K562 (cell line): ENCODE data around the gene MYO1D. TPM values are rescaled to one million over a fixed set of nuclear protein-coding genes. Genes with fewer than 3 reads are reported as not detected.

ENCODE experiments used
- ATAC-seq: fragments of 200-7000 bp; cut with Tn5 transposase; 3 replicates; pipeline ENCODE4 v1.9.1; 2020; ENCODE audit warnings: moderate library complexity
- BruUV-seq: library from RNA; stranded (reverse); fragments of 400-500 nt; replicated peaks from 2 replicates; lab custom pipeline; 2021; lab: Mats Ljungman, UMichigan
- CTCF ChIA-PET: fragments of 300-600 bp; formaldehyde crosslinking; extraction: SDS; loops from one replicate; lab custom pipeline; 2021; ENCODE audit warnings: low intra/inter-chr PET ratio; lab: Yijun Ruan, JAX
- POLR2A ChIA-PET: fragments of 300-600, 350-650 bp; sonication (Branson Sonifier 250); formaldehyde crosslinking; extraction: SDS; loops from one replicate; lab custom pipeline; 2021; ENCODE audit warnings: antibody characterized with exemption, inconsistent platforms; lab: Yijun Ruan, JAX
- DNase-seq, 4 experiments: peaks; one replicate each; pipeline versions ENCODE4 v3.0.0 to v3.0.0-alpha.2; 2011 to 2018; ENCODE audit warnings: low spot score in 3 of 4, mixed read lengths in 3 of 4; ENCODE audit errors: extremely low read depth in 1 of 4
- FAIRE-seq: peaks from 2 replicates; lab custom pipeline; 2011; peaks lifted over from hg19 to GRCh38; lab: Jason Lieb, UNC
- H2AFZ ChIP-seq: 2 replicates; pipeline ENCODE4 v1.6.0; 2011; ENCODE audit warnings: low read depth, low read length, control low read depth, inconsistent platforms
- H3K27ac ChIP-seq: fragments of 200-600 bp; 3 replicates; pipeline ENCODE4 v1.8.0; 2011; ENCODE audit warnings: low read depth, mild to moderate bottlenecking, control low read depth, inconsistent platforms, low read length, moderate library complexity, mixed read lengths; ENCODE audit errors: extremely low read depth
- H3K27me3 ChIP-seq, 2 experiments: fragments of 300-600 bp in 1 of 2; 2 replicates in 1 of 2; 3 replicates in 1 of 2; pipeline versions ENCODE4 v1.6.0 to v1.8.0; 2011; ENCODE audit warnings: inconsistent platforms in 2 of 2, low read length in 2 of 2, mild to moderate bottlenecking in 1 of 2, mixed read lengths in 1 of 2, moderate library complexity in 1 of 2; ENCODE audit not compliant: control insufficient read depth in 2 of 2, insufficient read depth in 2 of 2
- H3K36me3 ChIP-seq: fragments of 300-600 bp; 3 replicates; pipeline ENCODE4 v1.8.0; 2011; ENCODE audit warnings: mild to moderate bottlenecking, low read length, inconsistent platforms; ENCODE audit not compliant: control insufficient read depth, insufficient read depth
- H3K4me1 ChIP-seq, 2 experiments: fragments of 200-600 bp in 1 of 2; replicated peaks in 1 of 2; 2 replicates in 1 of 2; 3 replicates in 1 of 2; pipeline versions ENCODE4 v1.5.1 to v1.8.0; 2011; ENCODE audit warnings: inconsistent platforms in 2 of 2, low read length in 2 of 2, mild to moderate bottlenecking in 1 of 2, mixed read lengths in 1 of 2, moderate library complexity in 1 of 2; ENCODE audit not compliant: control insufficient read depth in 2 of 2, insufficient read depth in 2 of 2
- H3K4me2 ChIP-seq: 2 replicates; pipeline ENCODE4 v1.6.1; 2011; ENCODE audit warnings: low read length, control low read depth, inconsistent platforms, mixed read lengths; ENCODE audit not compliant: insufficient read depth
- H3K4me3 ChIP-seq: fragments of 200-600 bp; sonication (generic), shearing (Covaris generic); 2 replicates; pipeline ENCODE4 v1.5.1; 2016; ENCODE audit warnings: control low read depth, inconsistent platforms
- H3K79me2 ChIP-seq: fragments of 200-600 bp; 3 replicates; pipeline ENCODE4 v1.8.0; 2011; ENCODE audit warnings: low read length, inconsistent platforms; ENCODE audit not compliant: control insufficient read depth, insufficient read depth
- H3K9ac ChIP-seq, 2 experiments: 2 replicates each; pipeline versions ENCODE4 v1.6.0 to v1.6.1; 2011; ENCODE audit warnings: low read depth in 2 of 2, low read length in 2 of 2, control low read depth in 1 of 2, inconsistent platforms in 1 of 2, mild to moderate bottlenecking in 1 of 2, mixed read lengths in 1 of 2; ENCODE audit not compliant: insufficient read depth in 1 of 2
- H3K9me1 ChIP-seq: one replicate; pipeline ENCODE4 v1.6.0; 2011; ENCODE audit warnings: inconsistent platforms, mild to moderate bottlenecking, low read length, moderate library complexity; ENCODE audit not compliant: control insufficient read depth, insufficient read depth
- H3K9me3 ChIP-seq: replicated peaks from 2 replicates; pipeline ENCODE4 v1.5.1; 2011; ENCODE audit warnings: low read depth, low read length, inconsistent platforms; ENCODE audit not compliant: control insufficient read depth, insufficient read depth
- H4K20me1 ChIP-seq: replicated peaks from 2 replicates; pipeline ENCODE4 v1.6.1; 2011; ENCODE audit warnings: low read length, inconsistent platforms, mixed read lengths; ENCODE audit not compliant: control insufficient read depth, insufficient read depth
- CBX1 ChIP-seq: sonication (generic); IDR thresholded peaks from 2 replicates; pipeline ENCODE4 v1.6.1; 2016; ENCODE audit warnings: antibody characterized with exemption, low read depth, mild to moderate bottlenecking
- MEF2D ChIP-seq: conservative IDR thresholded peaks from 2 replicates; pipeline ENCODE4 v1.6.1; 2016; ENCODE audit warnings: low read depth, missing genetic modification characterization, missing compliant biosample characterization
- RBM39 ChIP-seq: fragments of 200-400 bp; formaldehyde crosslinking; optimal IDR thresholded peaks from 2 replicates; pipeline ENCODE3; 2018; ENCODE audit warnings: low read depth, low read length
- SRSF7 ChIP-seq: fragments of 200-400 bp; formaldehyde crosslinking; optimal IDR thresholded peaks from 2 replicates; pipeline ENCODE3; 2017; ENCODE audit warnings: mild to moderate bottlenecking, low read depth, low read length
- TSHZ1 ChIP-seq: fragments of 250-450 bp; sonication (Bioruptor Pico); IDR thresholded peaks from 2 replicates; pipeline ENCODE4 v1.4.0; 2020; ENCODE audit warnings: mild to moderate bottlenecking, moderate library complexity
- VEZF1 ChIP-seq: fragments of 200-800 bp; sonication (Bioruptor generic); IDR thresholded peaks from 2 replicates; pipeline ENCODE4 v1.6.1; 2017; ENCODE audit warnings: missing genetic modification characterization, missing compliant biosample characterization
- YY1 ChIP-seq, 3 experiments: IDR thresholded peaks; 2 replicates each; pipeline ENCODE4 v1.6.1; 2011; ENCODE audit warnings: low read length in 2 of 3, mild to moderate bottlenecking in 2 of 3, moderate library complexity in 2 of 3, borderline replicate concordance in 1 of 3, control low read depth in 1 of 3, low read depth in 1 of 3; ENCODE audit not compliant: insufficient read depth in 3 of 3, insufficient replicate concordance in 2 of 3, control insufficient read depth in 1 of 3, insufficient read length in 1 of 3; ENCODE audit errors: extremely low read depth in 1 of 3
- ZBTB49 ChIP-seq: sonication (generic); formaldehyde crosslinking; IDR thresholded peaks from 2 replicates; pipeline ENCODE4 v1.8.0; 2022; ENCODE audit warnings: missing genetic modification reagents, mild to moderate bottlenecking, borderline replicate concordance
- ZFP1 ChIP-seq: fragments of 450-650 bp; formaldehyde crosslinking; IDR thresholded peaks from 2 replicates; pipeline ENCODE4 v1.4.0; 2020; ENCODE audit warnings: mild to moderate bottlenecking, mixed read lengths
- WGBS: fragments of 100-300 bp; shearing (Covaris generic); methylation state at CpG from one replicate; pipeline ENCODE4 v1.1.6; 2016; ENCODE audit warnings: low coverage, mixed read lengths; ENCODE audit not compliant: insufficient coverage; ENCODE audit errors: missing lambda C conversion rate; 5-methylcytosine and 5-hydroxymethylcytosine counted together
- in situ Hi-C: fragments of 300-500 bp; cut with MboI; formaldehyde crosslinking; loops from 4 replicates; pipeline ENCODE4 v1.15.0; 2018; ENCODE audit warnings: inconsistent platforms, mixed read lengths
- intact Hi-C: fragments of 100-400 bp; cut with micrococcal nuclease; formaldehyde crosslinking; loops from 2 replicates; pipeline ENCODE4 v1.14.2; 2022
- polyA plus RNA-seq, 8 experiments: library from polyadenylated mRNA; depleted of rRNA in 4 of 8; stranded (reverse) in 5 of 8; unstranded in 3 of 8; fragments of >200 nt; fragmentation: Nextera tagmentation in 2 of 8; fragmentation: Illumina TruSeq in 1 of 8; extraction: Ambion mirVana in 2 of 8; extraction: Trizol in 1 of 8; gene quantifications; 2 replicates each; pipeline versions ENCODE4 v1.2.1 to v1.2.3, GENCODE V29; 2011 to 2014; ENCODE audit warnings: inconsistent platforms in 1 of 8, missing spikeins in 1 of 8
- total RNA-seq, 7 experiments: library from RNA; depleted of rRNA in 6 of 7; stranded (reverse); fragments of >200 nt in 6 of 7; fragmentation: Illumina TruSeq in 2 of 7; extraction: Trizol in 2 of 7; gene quantifications; 2 replicates each; pipeline versions ENCODE4 v1.2.1 to v1.2.3, GENCODE V29; 2011 to 2021; ENCODE audit warnings: low replicate concordance in 1 of 7

MYO1D gene
- total and polyA plus RNA-seq, 9 of the 15 experiments (the other 6 are each of a cell fraction or from before 2014, with no cell fraction given), result 2.1 to 71.2 (median 45.4) TPM

DNA sequence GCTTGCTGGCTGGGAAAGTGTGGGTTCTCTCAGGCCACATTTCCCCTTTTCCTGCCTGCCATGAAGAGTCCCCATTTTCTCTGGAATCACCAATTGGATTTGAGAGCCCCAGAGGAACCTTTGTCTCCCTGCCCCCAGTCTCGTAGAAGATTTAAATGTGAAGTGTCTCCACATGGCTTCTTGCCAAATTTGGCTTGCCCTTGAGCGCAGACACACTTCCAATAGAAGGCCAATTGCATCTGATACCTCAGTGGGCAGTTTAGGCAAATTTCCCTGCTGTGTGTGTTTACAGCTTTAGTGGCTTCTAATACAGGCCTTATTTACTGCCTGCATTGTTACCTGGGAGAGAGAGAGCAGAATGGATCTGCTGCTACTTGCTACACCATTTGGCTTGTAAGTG is 360.5 kb downstream of the MYO1D start (continued):
- no peak for TF ChIP-seq YY1 (IDR thresholded peaks at IDR 0.05; ENCODE audit: borderline replicate concordance in 1 of 3, control insufficient read depth in 1 of 3, extremely low read depth in 1 of 3, insufficient read depth in 3 of 3, insufficient read length in 1 of 3, insufficient replicate concordance in 2 of 3, low read depth in 1 of 3, low read length in 2 of 3)

- 66% methylated on average over 4 of the region's 4 CpGs for WGBS
- POLR2A ChIA-PET, result no interaction called here
- Histone ChIP-seq H3K9me3 (no peaks in the 10 kb centered on the region), H4K20me1 (no peaks in the 10 kb centered on the region), H3K79me2 (no peaks in the 10 kb centered on the region), H3K9me1 (no peaks in the 10 kb centered on the region), H3K4me2 (no peak overlapping the region), H2AFZ (no peak overlapping the region), H3K27me3 (no peaks in the 10 kb centered on the region), H3K36me3 (no peaks in the 10 kb centered on the region), H3K4me3 (no peak overlapping the region), H3K4me1 (peaks cover 0 to 4% of the 10 kb centered on the region in 2 experiments; a peak in 1 of 5 replicates), H3K27ac (no peak overlapping the region), H3K9ac (no peak overlapping the region)
- DNase-seq, result no peak
- BruUV-seq, result no TSS peak
- intact Hi-C loops (no loop called here), in situ Hi-C loops (no loop called here)
- FAIRE-seq, result no peak
- no peak for ATAC-seq
- CTCF ChIA-PET, result no interaction called here
- TF ChIP-seq SRSF7 (no peak), ZFP1 (CRISPR knock-in tag) (no peak), CBX1 (no peak), ZBTB49 (CRISPR knock-in tag) (no peak), MEF2D (tag) (no peak), RBM39 (no peak), VEZF1 (CRISPR knock-in tag) (no peak), TSHZ1 (CRISPR knock-in tag) (no peak)
Observed at GRCh38 chr17:32515677-32516383, 361.1 kb downstream of the MYO1D start.
